Measurements from ENCODE around the gene EPC1. TPM values are rescaled to one million over a fixed set of nuclear protein-coding genes. Genes with fewer than 3 reads are reported as not detected.
A peak's percentile ranks its signal among the peaks of the same experiment; 100 is the strongest.
"Not testable (repeated sequence)": the region's sequence is repeated elsewhere in the genome, so short reads cannot be mapped to it uniquely, and the experiment has no call there.

EPC1 gene
- total RNA-seq, 2 experiments from 2014 or later = 27.1 to 27.3 TPM

GRCh38 chr10:32269343-32270100, 77.4 kb downstream of the EPC1 start:
- no peak for DNase-seq
- no peaks in the 10 kb centered on the region for H3K9me3 Mint-ChIP-seq
- no peak overlapping the region for H3K4me3 Mint-ChIP-seq
- CTCF ChIA-PET = interaction anchor here (0.7 to 0.8 kb wide), 2 partner anchors 12 to 72 kb away, joined by 3 read pairs; no protein-coding TSS in a partner anchor
- H3K27ac Mint-ChIP-seq = peak overlapping the region; percentile 43
- H3K36me3 Mint-ChIP-seq = peaks cover 47% of the 10 kb centered on the region
- no peaks in the 10 kb centered on the region for H3K27me3 Mint-ChIP-seq
- peaks cover 16% of the 10 kb centered on the region for H3K4me1 Mint-ChIP-seq (ENCODE audit: low read depth)
- POLR2A ChIA-PET = no interaction called here
- intact Hi-C loops (cut with micrococcal nuclease) = no loop called here

GRCh38 chr10:32268788-32269187, 78.2 kb downstream of the EPC1 start:
- Mint-ChIP-seq H3K27ac (no peak overlapping the region), H3K36me3 (peaks cover 47% of the 10 kb centered on the region)
- CTCF ChIA-PET = interaction anchor here (0.7 to 1.3 kb wide), 3 partner anchors 13 to 75 kb away, joined by 3 read pairs; no protein-coding TSS in a partner anchor

GRCh38 chr10:32266979-32267378, 80.0 kb downstream of the EPC1 start:
- Mint-ChIP-seq H3K36me3 (peaks cover 42% of the 10 kb centered on the region), H3K4me1 (ENCODE audit: low read depth) (peaks cover 19% of the 10 kb centered on the region), H3K27me3 (no peaks in the 10 kb centered on the region), H3K9me3 (no peaks in the 10 kb centered on the region), H3K27ac (no peak overlapping the region), H3K4me3 (no peak overlapping the region)
- POLR2A ChIA-PET = interaction anchor here (1.2 kb wide), 1 partner anchor 94 kb away, joined by 3 read pairs; no protein-coding TSS in a partner anchor
- no peak for DNase-seq
- CTCF ChIA-PET = interaction anchor here (1.0 to 1.7 kb wide), 3 partner anchors 10 to 79 kb away, joined by 3 to 6 read pairs (median 5); no protein-coding TSS in a partner anchor
- intact Hi-C loops (cut with micrococcal nuclease) = no loop called here

More at GRCh38 chr10:32268788-32269187, 78.2 kb downstream of the EPC1 start:
- intact Hi-C loops (cut with micrococcal nuclease) = no loop called here
- DNase-seq = no peak
- Mint-ChIP-seq H3K4me1 (ENCODE audit: low read depth) (peaks cover 16% of the 10 kb centered on the region), H3K9me3 (no peaks in the 10 kb centered on the region), H3K4me3 (no peak overlapping the region), H3K27me3 (no peaks in the 10 kb centered on the region)
- POLR2A ChIA-PET = no interaction called here

- intact Hi-C loops (cut with micrococcal nuclease) = no loop called here
Observed at GRCh38 chr10:32266566-32266965, 80.4 kb downstream of the EPC1 start.

GRCh38 chr10:32265756-32266155, 81.2 kb downstream of the EPC1 start:
- ChIA-PET CTCF (interaction anchor here (1.0 to 1.7 kb wide), 2 partner anchors 10 to 80 kb away, joined by 3 to 6 read pairs; no protein-coding TSS in a partner anchor), POLR2A (no interaction called here)
- intact Hi-C loops (cut with micrococcal nuclease) = no loop called here
- Mint-ChIP-seq H3K27me3 (no peaks in the 10 kb centered on the region), H3K4me3 (no peak overlapping the region), H3K36me3 (peaks cover 34% of the 10 kb centered on the region), H3K4me1 (ENCODE audit: low read depth) (peaks cover 19% of the 10 kb centered on the region), H3K9me3 (no peaks in the 10 kb centered on the region), H3K27ac (no peak overlapping the region)
- DNase-seq = no peak

More at GRCh38 chr10:32266566-32266965, 80.4 kb downstream of the EPC1 start:
- Mint-ChIP-seq H3K4me1 (ENCODE audit: low read depth) (peaks cover 19% of the 10 kb centered on the region), H3K9me3 (no peaks in the 10 kb centered on the region), H3K27ac (no peak overlapping the region), H3K4me3 (no peak overlapping the region), H3K27me3 (no peaks in the 10 kb centered on the region), H3K36me3 (peaks cover 38% of the 10 kb centered on the region)
- ChIA-PET CTCF (interaction anchor here (1.0 to 1.7 kb wide), 3 partner anchors 9 to 79 kb away, joined by 3 to 6 read pairs (median 5); no protein-coding TSS in a partner anchor), POLR2A (interaction anchor here (1.2 kb wide), 1 partner anchor 95 kb away, joined by 3 read pairs; no protein-coding TSS in a partner anchor)
- DNase-seq = no peak

GRCh38 chr10:32263300-32263699, 83.7 kb downstream of the EPC1 start:
- intact Hi-C loops (cut with micrococcal nuclease) = loop anchor here (5.0 kb wide), 1 partner anchor 34 kb away; no protein-coding TSS in a partner anchor
- no peaks in the 10 kb centered on the region for H3K27me3 Mint-ChIP-seq
- H3K9me3 Mint-ChIP-seq = no peaks in the 10 kb centered on the region
- H3K36me3 Mint-ChIP-seq = peaks cover 18% of the 10 kb centered on the region
- H3K4me3 Mint-ChIP-seq = no peak overlapping the region
- POLR2A ChIA-PET = no interaction called here
- no peak for DNase-seq
- CTCF ChIA-PET = interaction anchor here (0.6 kb wide), 1 partner anchor 15 kb away, joined by 3 read pairs; no protein-coding TSS in a partner anchor
- no peak overlapping the region for H3K27ac Mint-ChIP-seq
- peaks cover 5% of the 10 kb centered on the region for H3K4me1 Mint-ChIP-seq (ENCODE audit: low read depth)

GRCh38 chr10:32259551-32259950, 87.4 kb downstream of the EPC1 start:
- ChIA-PET POLR2A (no interaction called here), CTCF (no interaction called here)
- intact Hi-C loops (cut with micrococcal nuclease) = loop anchor here (10.0 kb wide), 1 partner anchor 65 kb away; no protein-coding TSS in a partner anchor
- Mint-ChIP-seq H3K4me1 (ENCODE audit: low read depth) (peaks cover 7% of the 10 kb centered on the region), H3K27me3 (no peaks in the 10 kb centered on the region), H3K27ac (no peak overlapping the region), H3K36me3 (no peaks in the 10 kb centered on the region), H3K9me3 (no peaks in the 10 kb centered on the region), H3K4me3 (no peak overlapping the region)
- DNase-seq = no peak

GRCh38 chr10:32256613-32257437, 90.1 kb downstream of the EPC1 start:
- intact Hi-C loops (cut with micrococcal nuclease) = loop anchor here (1.0 to 10.0 kb wide), 3 partner anchors 62 to 111 kb away; no protein-coding TSS in a partner anchor
- no peak overlapping the region for H3K27ac Mint-ChIP-seq
- H3K27me3 Mint-ChIP-seq = no peaks in the 10 kb centered on the region
- H3K4me3 Mint-ChIP-seq = no peak overlapping the region
- H3K36me3 Mint-ChIP-seq = no peaks in the 10 kb centered on the region
- DNase-seq = peak; percentile 81
- no peaks in the 10 kb centered on the region for H3K9me3 Mint-ChIP-seq
- CTCF ChIA-PET = interaction anchor here (0.7 to 5.5 kb wide), 18 partner anchors 10 to 610 kb away, joined by 3 to 40 read pairs (median 4); no protein-coding TSS in a partner anchor
- H3K4me1 Mint-ChIP-seq (ENCODE audit: low read depth) = peaks cover 15% of the 10 kb centered on the region
- POLR2A ChIA-PET = interaction anchor here (1.0 kb wide), 1 partner anchor 89 kb away, joined by 4 read pairs; no protein-coding TSS in a partner anchor

GRCh38 chr10:32253821-32254220, 93.1 kb downstream of the EPC1 start:
- H3K27ac Mint-ChIP-seq = no peak overlapping the region
- ChIA-PET POLR2A (interaction anchor here (1.3 kb wide), 1 partner anchor 9 kb away, joined by 6 read pairs; no protein-coding TSS in a partner anchor), CTCF (interaction anchor here (0.7 to 5.5 kb wide), 7 partner anchors 9 to 115 kb away, joined by 3 to 40 read pairs (median 4); no protein-coding TSS in a partner anchor)
- H3K36me3 Mint-ChIP-seq = no peaks in the 10 kb centered on the region
- DNase-seq = no peak
- no peak overlapping the region for H3K4me3 Mint-ChIP-seq
- intact Hi-C loops (cut with micrococcal nuclease) = loop anchor here (10.0 kb wide), 1 partner anchor 59 kb away; no protein-coding TSS in a partner anchor
- peaks cover 35% of the 10 kb centered on the region for H3K4me1 Mint-ChIP-seq (ENCODE audit: low read depth)
- no peaks in the 10 kb centered on the region for H3K9me3 Mint-ChIP-seq
- H3K27me3 Mint-ChIP-seq = no peaks in the 10 kb centered on the region

- ChIA-PET CTCF (interaction anchor here (0.7 to 5.5 kb wide), 5 partner anchors 15 to 116 kb away, joined by 3 to 40 read pairs (median 4); no protein-coding TSS in a partner anchor), POLR2A (interaction anchor here (1.3 kb wide), 1 partner anchor 9 kb away, joined by 6 read pairs; no protein-coding TSS in a partner anchor)
- no peak overlapping the region for H3K4me3 Mint-ChIP-seq
- no peak overlapping the region for H3K27ac Mint-ChIP-seq
- intact Hi-C loops (cut with micrococcal nuclease) = loop anchor here (10.0 kb wide), 1 partner anchor 58 kb away; no protein-coding TSS in a partner anchor
- H3K9me3 Mint-ChIP-seq = no peaks in the 10 kb centered on the region
- H3K4me1 Mint-ChIP-seq (ENCODE audit: low read depth) = peaks cover 39% of the 10 kb centered on the region
- H3K36me3 Mint-ChIP-seq = no peaks in the 10 kb centered on the region
- H3K27me3 Mint-ChIP-seq = no peaks in the 10 kb centered on the region
- peak; percentile 56 for DNase-seq
Observed at GRCh38 chr10:32253276-32253675, 93.7 kb downstream of the EPC1 start.

- not testable (repeated sequence) for H3K9me3 Mint-ChIP-seq, H3K36me3 Mint-ChIP-seq, H3K27me3 Mint-ChIP-seq, H3K4me3 Mint-ChIP-seq
- peak overlapping the region; percentile 76 for H3K27ac Mint-ChIP-seq
- POLR2A ChIA-PET = interaction anchor here (0.6 to 1.4 kb wide), 5 partner anchors 11 to 94 kb away, joined by 3 to 5 read pairs (median 3); no protein-coding TSS in a partner anchor
- H3K4me1 Mint-ChIP-seq (ENCODE audit: low read depth) = peaks cover 41% of the 10 kb centered on the region
- CTCF ChIA-PET = interaction anchor here (0.7 to 1.1 kb wide), 4 partner anchors 29 to 94 kb away, joined by 3 read pairs; no protein-coding TSS in a partner anchor
- DNase-seq = peak; percentile 38
- intact Hi-C loops (cut with micrococcal nuclease) = loop anchor here (10.0 kb wide), 1 partner anchor 56 kb away; no protein-coding TSS in a partner anchor
Observed at GRCh38 chr10:32250489-32250888, 96.5 kb downstream of the EPC1 start.

Measured in activated CD4-positive, alpha-beta memory T cell treated with anti-CD3 and anti-CD28 coated beads for 36 hours (primary cell).